HPDE6-E6E7 (cell line): ENCODE data around the gene LGALS12.

ENCODE experiments used
- DNase-seq: peaks from one replicate; pipeline ENCODE4 v3.0.0; 2011; ENCODE audit warnings: missing footprints; ENCODE audit errors: extremely low spot score

The LGALS12 gene, protein sequence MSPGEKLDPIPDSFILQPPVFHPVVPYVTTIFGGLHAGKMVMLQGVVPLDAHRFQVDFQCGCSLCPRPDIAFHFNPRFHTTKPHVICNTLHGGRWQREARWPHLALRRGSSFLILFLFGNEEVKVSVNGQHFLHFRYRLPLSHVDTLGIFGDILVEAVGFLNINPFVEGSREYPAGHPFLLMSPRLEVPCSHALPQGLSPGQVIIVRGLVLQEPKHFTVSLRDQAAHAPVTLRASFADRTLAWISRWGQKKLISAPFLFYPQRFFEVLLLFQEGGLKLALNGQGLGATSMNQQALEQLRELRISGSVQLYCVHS

DNA sequence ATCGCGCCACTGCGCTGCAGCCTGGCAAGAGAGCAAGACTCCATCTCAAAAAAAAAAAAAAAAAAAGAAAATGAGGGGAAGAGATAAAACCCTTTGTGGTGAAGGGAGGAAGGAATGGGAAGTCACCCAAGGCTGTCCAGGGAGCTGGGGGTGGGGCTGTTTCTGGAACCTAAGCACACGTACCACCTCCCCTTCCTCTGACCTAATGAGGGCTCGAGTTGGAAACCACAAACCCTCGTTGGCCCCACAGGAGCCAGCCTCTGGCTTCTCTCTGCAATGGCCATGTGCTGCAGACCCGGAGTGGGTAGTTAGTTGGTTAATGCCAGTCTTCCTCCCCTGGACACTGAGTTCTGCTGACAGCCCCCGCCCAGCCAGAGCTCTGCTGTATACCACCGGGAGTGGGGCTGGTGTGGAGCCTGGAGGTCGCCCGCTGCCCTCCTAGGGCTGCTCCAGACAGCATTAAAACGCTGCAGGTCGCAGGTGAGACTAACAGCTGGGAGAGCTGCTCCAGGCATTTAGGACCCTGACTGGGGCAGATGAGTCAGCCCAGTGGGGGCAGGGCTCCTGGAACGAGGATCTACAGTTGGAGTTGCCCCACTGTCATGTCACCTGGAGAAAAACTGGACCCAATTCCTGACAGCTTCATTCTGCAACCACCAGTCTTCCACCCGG lies at the start of gene LGALS12:
TSS of gene LGALS12 (plus strand) at position 228 of the 672 bp plus-strand sequence. CDS start at position 603, 375 bp downstream.
- no peak for DNase-seq

DNA sequence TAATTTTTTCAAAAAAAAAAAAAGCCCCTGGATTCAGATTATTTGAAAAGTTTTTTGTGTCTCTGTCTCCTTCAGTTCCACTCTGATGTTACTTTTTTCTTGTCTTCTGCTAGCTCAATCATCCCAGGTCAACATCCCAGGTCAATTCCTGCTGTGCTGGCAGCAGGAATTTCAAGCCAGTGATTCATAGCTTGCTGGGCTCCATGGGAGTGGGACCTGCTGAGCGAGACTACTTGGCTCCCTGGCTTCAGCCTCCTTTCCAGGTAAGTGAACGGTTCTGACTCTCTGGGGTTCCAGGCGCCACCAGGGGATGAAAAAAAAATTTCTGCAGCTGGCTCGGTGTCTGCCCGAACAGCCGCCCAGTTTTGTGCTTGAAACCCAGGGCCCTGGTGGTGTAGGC lies 46.3 kb upstream of the LGALS12 start:
- DNase-seq, result no peak

DNA sequence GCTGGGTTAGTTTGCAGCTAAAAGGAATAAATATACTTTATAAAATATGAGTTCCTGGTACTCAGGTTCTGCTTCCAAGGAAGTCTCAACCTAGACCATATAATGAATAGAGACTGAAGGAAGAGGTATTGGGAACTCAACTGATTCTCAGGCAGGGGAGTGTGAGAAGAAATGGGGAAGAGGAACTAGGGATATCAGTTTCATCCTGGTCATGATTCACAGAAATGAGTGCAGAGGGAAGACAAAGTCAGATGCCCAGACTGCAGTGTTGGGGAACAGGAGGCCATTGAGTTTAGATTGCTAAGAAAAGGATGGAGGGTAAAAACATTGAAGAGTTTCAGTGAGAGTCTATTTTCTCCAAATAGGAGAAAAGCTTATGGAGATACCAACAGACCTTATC lies 43.7 kb upstream of the LGALS12 start:
- no peak for DNase-seq

DNA sequence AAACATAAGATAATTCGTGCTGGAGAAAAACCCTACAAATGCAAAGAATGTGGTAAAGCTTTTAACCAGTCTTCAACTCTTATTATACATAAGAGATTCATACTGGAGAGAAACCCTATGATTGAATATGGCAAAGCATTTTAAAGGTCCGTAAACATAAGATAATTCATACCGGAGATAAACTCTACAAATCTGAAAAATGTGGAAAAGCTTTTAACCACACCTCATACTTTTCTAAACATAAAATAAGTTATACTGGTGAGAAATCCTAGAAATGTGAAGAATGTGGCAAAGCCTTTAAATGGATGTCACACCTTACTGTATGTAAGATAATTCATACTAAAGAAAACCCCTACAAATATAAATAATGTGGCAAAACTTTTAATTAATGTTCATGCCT lies 35.6 kb upstream of the LGALS12 start:
- no peak for DNase-seq

GRCh38 chr11:63472372-63472771 lies 33.5 kb upstream of the LGALS12 start:
- DNase-seq, result no peak

GRCh38 chr11:63476618-63477017 lies 29.3 kb upstream of the LGALS12 start:
- no peak for DNase-seq

GRCh38 chr11:63478896-63479295 lies 27.0 kb upstream of the LGALS12 start:
- DNase-seq, result peak; percentile 69

- DNase-seq, result no peak
Measured at GRCh38 chr11:63480039-63480438, 25.8 kb upstream of the LGALS12 start.

GRCh38 chr11:63485777-63486176 lies 20.1 kb upstream of the LGALS12 start:
- no peak for DNase-seq

GRCh38 chr11:63488789-63489188 lies 17.1 kb upstream of the LGALS12 start:
- DNase-seq, result no peak

DNA sequence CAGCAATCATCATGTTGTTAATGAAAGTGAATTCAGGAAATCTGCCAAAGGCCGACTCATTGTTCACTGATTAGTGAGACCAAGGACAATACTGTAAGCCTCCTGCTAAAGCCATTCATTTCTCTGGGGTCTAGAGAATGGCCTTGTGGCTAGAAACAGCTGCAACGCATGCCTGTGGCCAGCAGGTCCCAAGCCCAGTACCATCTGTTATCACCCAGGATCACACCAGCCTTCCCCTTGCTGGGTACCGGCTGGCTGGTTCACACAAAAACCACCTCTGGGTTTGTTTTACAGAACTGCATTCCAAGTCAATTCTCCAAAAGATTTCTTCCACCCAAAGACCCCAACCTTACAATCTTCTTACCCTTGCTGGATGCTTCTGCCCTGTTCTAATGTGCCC lies 16.0 kb upstream of the LGALS12 start:
- DNase-seq, result no peak

DNA sequence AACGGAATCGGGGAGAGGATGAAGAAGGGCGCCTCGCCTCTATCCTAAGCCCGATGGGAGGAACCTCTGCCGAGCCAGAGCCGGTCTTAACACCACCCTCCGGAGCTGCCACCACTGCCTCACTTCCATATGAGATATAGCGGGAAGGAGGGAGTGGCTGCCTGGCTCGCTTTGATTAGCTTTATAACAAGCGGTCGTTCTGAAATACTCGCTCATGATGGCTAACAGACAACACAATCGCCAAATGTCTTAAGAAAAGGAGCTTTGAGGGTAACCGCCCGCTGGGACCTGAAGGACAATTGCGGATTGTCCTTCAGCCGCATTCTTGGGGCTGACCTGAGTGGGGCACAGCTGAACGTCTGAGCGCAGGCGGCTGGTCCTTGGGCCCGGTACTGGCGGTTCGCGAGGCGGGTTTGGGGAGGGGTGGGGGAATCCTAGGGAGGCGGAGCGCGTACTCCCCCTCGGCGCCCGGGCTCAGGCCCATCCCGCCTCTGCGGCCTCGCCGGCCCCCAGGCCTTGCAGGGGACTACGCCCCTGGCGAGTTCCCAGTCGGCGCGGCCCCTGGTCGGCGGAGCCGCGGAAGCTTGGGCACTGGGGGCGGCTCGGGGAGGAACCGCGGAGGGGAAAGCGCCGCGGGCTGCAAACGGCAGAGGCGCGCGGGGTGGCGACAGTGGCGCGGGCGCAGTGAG lies 15.2 kb upstream of the LGALS12 start, which contains the start of gene PLAAT5:
TSS of gene PLAAT5 (minus strand) at position 617 of the 689 bp plus-strand sequence. CDS start at position 484, 133 bp downstream.
- no peak for DNase-seq

GRCh38 chr11:63491240-63491587 lies 14.7 kb upstream of the LGALS12 start:
- DNase-seq, result no peak

GRCh38 chr11:63491636-63492372 lies 14.1 kb upstream of the LGALS12 start:
- DNase-seq, result no peak

DNA sequence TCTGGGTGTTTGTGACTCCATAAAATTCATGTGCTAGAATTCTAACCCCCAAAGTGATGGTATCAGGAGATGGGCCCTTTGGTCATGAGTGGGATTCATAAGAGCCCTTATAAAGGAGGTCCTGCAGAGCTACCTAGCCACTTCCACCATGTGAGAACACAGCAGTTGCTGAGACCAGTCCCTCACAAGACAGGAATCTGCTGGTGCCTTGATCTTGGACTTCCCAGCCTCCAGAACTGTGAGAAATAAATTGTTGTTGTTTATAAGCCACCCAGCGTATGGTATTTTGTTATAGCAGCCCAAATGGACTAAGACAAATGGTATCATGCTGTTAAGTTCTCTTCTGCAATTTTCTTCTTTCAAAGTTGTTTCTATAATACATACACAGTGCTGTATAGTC lies 13.4 kb upstream of the LGALS12 start:
- DNase-seq, result no peak

DNA sequence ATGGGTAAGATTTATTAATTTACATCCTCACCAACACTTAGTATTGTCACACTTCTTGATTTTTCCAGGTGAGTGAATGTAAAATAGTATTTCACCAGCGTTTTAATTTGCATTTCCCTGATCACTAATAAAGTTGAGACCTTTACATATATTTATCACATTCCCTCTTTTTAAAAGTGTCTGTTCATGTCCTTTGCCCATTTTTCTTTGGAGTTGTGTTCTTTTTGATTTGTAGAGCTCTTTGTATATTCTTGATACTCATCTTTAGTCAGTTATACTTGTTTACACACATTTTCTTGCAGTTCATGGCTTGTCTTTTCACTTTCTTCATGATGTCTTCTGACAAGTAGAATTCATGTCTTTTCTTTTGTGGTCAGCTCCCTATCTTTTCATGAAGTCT lies 12.8 kb upstream of the LGALS12 start:
- DNase-seq, result no peak

- DNase-seq, result no peak
Measured at GRCh38 chr11:63494975-63495374, 10.9 kb upstream of the LGALS12 start.

DNA sequence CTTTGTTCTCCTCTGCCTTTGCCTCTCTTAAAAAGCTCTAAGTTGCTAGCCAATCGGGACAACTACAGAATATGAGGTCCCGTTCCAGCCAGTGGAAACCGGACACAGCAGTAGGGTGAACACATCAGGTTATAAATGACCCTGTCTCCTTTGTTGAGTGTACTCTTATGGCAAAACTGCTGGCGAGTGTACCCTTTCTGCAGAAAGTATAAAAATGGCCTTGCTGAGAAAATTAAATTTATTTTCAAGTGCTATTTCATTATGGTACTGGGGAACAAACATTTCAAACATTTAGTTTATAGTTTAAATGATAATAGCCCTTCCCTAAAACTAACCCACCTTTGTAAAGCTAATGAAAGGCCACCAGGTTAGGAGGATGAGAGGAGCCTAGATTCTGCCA lies 6.0 kb upstream of the LGALS12 start:
- DNase-seq, result no peak

GRCh38 chr11:63501236-63501635 lies 4.6 kb upstream of the LGALS12 start:
- no peak for DNase-seq

DNA sequence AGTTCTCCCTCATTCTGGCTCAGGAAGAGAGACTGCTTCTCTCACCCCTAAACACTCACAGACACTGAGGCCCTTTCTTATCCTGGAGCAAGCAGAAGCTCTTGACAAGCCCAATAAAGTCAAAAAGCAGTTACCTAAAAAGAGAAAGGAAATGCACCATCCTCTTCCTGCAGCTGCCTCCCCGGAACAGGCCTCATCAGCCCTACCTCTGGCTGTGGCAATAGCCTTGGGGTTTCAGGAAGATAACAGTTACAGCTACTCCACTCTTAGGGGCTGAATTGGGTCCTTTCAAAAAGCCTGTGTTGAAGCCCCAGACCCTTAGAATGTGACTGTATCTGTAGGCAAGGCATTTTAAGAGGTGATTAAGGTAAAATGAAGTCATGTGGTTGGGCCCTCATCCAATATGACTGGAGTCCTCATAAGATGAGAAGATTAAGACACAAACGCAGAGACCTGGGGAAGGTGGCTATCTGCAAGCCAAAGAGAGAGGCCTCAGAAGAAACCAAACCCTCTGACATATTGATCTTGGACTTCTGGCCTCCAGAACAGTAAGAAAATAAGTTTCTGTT lies 3.5 kb upstream of the LGALS12 start:
- no peak for DNase-seq

DNA sequence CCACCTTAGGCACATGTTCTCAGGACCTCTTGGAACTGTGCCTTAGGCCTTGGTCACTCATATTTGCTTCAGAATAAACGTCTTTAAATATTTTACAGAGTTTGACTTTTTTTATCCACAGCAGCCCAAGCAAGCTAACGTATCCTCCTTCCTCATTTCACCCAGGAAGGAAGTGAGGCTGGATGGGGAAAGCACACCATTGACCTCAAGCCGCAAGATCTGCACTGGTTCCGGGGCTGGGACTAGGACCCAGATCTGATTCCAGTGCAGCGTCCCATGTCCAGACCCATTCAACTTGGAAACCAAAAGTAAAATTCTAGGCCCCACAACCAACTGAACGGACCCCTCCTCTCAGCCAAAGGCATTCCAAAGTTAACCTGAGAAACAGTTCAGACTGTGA lies 2.4 kb upstream of the LGALS12 start:
- no peak for DNase-seq

- no peak for DNase-seq
Measured at GRCh38 chr11:63504054-63504453, 1.8 kb upstream of the LGALS12 start.
